Measurements from ENCODE around the gene TIMM44. TPM values are rescaled to one million over a fixed set of nuclear protein-coding genes. Genes with fewer than 3 reads are reported as not detected.

Gene TIMM44
- total RNA-seq, 1 experiment from 2014 or later, result 114 TPM

- H3K4me1 ChIP-seq (ENCODE audit: insufficient read depth, low read length), result 0 out of 2 replicates have a peak, but pooled peaks cover 4% of the 10 kb centered on the region
- DNase-seq, result no peak
- H4K20me1 ChIP-seq (ENCODE audit: control insufficient read depth, insufficient read depth, insufficient read length), result no peaks in the 10 kb centered on the region
- no peak overlapping the region for H3K14ac ChIP-seq (ENCODE audit: insufficient read depth, low read length)
- no peak overlapping the region for H2BK12ac ChIP-seq (ENCODE audit: insufficient read length, low read depth, low read length)
- Mint-ChIP-seq H3K4me3 (peak overlapping the region in 1 of 2 experiments; percentile 41; a peak in 1 of 5 replicates), H3K27me3 (ENCODE audit: low read depth) (peaks cover 19% of the 10 kb centered on the region), H3K9me3 (no peaks in the 10 kb centered on the region; a peak in 1 of 5 replicates), H3K4me1 (peaks cover 20 to 24% of the 10 kb centered on the region in 2 experiments), H3K27ac (peak overlapping the region in 1 of 3 experiments; percentile 10; a peak in 1 of 7 replicates), H3K36me3 (ENCODE audit: insufficient read depth in 1 of 3, low read depth in 3 of 3) (peaks cover 7 to 16% (median 12%) of the 10 kb centered on the region in 3 experiments; a peak in 5 of 7 replicates)
- no peak overlapping the region for H3K4me2 ChIP-seq (ENCODE audit: insufficient read depth, insufficient read length, low read length)
- H2BK20ac ChIP-seq (ENCODE audit: low read depth, low read length, poor library complexity, severe bottlenecking), result no peak overlapping the region
- H3K79me2 ChIP-seq (ENCODE audit: insufficient read depth, low read length), result no peaks in the 10 kb centered on the region
- H2AK5ac ChIP-seq (ENCODE audit: insufficient read length, low read length), result no peak overlapping the region
- no CpG with 5 or more reads among the region's 8 CpGs for WGBS (ENCODE audit: extremely low coverage, insufficient read length, low lambda C conversion rate)
- no peak overlapping the region for H3K56ac ChIP-seq (ENCODE audit: insufficient read length, low read depth, low read length)
- TF ChIP-seq CTCF (conservative IDR thresholded peaks at IDR 0.05), result no peak
- H3K4ac ChIP-seq (ENCODE audit: low read depth, low read length), result no peak overlapping the region
- H3K23me2 ChIP-seq (ENCODE audit: insufficient read length, low read depth, low read length, poor library complexity, severe bottlenecking), result peaks cover 6% of the 10 kb centered on the region
- no peak overlapping the region for H3K23ac ChIP-seq (ENCODE audit: insufficient read length, low read depth, low read length)
- no peak overlapping the region for H4K91ac ChIP-seq (ENCODE audit: insufficient read length, low read depth, low read length)
- H2AFZ ChIP-seq (ENCODE audit: low read length), result no peak overlapping the region
- H4K8ac ChIP-seq (replicated peaks; ENCODE audit: insufficient read length, low read depth, low read length), result no peak overlapping the region
- H3K27me3 ChIP-seq (ENCODE audit: insufficient read depth, low read length), result no peaks in the 10 kb centered on the region; the same call in 1 of the 2 replicates
- H3K18ac ChIP-seq (ENCODE audit: insufficient read length, low read depth, low read length), result no peak overlapping the region
- H3K27ac ChIP-seq (ENCODE audit: insufficient read length, low read depth, low read length), result no peak overlapping the region
- no peak overlapping the region for H3K9ac ChIP-seq (ENCODE audit: extremely low read depth, insufficient read length, low read length)
- no peaks in the 10 kb centered on the region for H3K79me1 ChIP-seq (ENCODE audit: insufficient read depth, low read depth, low read length, poor library complexity, severe bottlenecking)
- H3K9me3 ChIP-seq (ENCODE audit: control insufficient read depth, low read depth, low read length), result no peaks in the 10 kb centered on the region
- H3T11ph ChIP-seq (ENCODE audit: low read length), result no peak overlapping the region
- H4K5ac ChIP-seq (ENCODE audit: insufficient read length, low read depth, low read length), result no peak overlapping the region
- no peak overlapping the region for H2BK15ac ChIP-seq (ENCODE audit: low read depth, low read length)
- H2BK5ac ChIP-seq (ENCODE audit: insufficient read length, low read length), result no peak overlapping the region
- H2BK120ac ChIP-seq (ENCODE audit: low read depth, low read length, poor library complexity, severe bottlenecking), result no peak overlapping the region
Observed at GRCh38 chr19:7922836-7923195, 20.6 kb downstream of the TIMM44 start.
